Measurements from ENCODE around the gene SNX14. TPM values are rescaled to one million over a fixed set of nuclear protein-coding genes. Genes with fewer than 3 reads are reported as not detected.

Gene SNX14
- total and polyA plus RNA-seq, 9 donors = 39.7 to 80.2 (median 61.2) TPM

DNA sequence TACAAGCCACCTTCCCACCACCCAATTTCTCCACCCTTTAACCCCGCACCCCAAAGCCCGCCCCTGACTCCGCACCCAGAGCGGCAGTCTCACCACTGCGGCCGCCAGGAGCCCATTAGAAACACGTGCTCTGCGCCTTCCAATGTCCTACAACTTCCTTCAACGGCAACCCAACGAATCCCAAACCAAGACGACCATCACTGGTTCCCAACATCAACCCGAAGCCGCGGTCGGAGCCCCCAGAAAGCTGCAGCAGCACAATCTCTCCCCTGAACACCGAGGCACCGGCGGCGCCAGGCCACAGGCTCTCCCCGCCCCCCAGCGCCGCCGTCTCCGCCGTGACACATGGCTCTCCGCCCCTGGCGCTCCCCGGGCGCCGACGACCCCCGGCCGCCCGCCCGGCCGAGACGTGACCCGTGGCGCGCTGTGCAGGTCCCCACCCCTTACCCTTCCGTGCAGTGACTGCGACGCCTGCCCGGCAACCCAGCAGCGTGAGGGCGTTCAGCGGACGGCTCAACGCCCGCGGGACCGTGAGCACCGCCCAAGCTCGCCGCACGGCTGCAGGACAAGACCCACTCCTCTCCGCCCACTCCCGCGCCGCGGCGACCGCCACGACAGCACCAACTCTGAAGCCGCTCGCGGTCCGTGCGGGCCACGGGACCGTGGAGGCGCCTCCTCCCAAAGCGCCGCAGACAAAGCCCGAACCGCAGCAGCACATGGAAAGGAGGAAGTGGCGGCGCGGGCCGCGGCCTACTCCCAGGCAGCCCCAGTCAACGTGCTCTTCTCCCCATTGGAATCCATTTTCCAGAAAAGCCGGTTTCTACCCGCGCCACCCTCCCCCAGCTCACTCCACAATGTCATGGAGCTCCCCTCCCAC is 48.5 kb upstream of the SNX14 start:
- Histone ChIP-seq H3K9me3 (no peaks in the 10 kb centered on the region), H3K27ac (peak overlapping the region; percentile 93 to 96), H3K4me3 (peak overlapping the region; percentile 77), H3K4me1 (ENCODE audit: insufficient read depth) (peaks cover 7% of the 10 kb centered on the region), H3K27me3 (no peaks in the 10 kb centered on the region), H3K36me3 (no peaks in the 10 kb centered on the region)
- peak in 4 of 5 donors; percentile 45 to 71 (median 59) for DNase-seq
- TF ChIP-seq POLR2A (IDR thresholded peaks at IDR 0.05) (no peak), EP300 (IDR thresholded peaks at IDR 0.05) (no peak)
- TF ChIP-seq, protein P1, sequence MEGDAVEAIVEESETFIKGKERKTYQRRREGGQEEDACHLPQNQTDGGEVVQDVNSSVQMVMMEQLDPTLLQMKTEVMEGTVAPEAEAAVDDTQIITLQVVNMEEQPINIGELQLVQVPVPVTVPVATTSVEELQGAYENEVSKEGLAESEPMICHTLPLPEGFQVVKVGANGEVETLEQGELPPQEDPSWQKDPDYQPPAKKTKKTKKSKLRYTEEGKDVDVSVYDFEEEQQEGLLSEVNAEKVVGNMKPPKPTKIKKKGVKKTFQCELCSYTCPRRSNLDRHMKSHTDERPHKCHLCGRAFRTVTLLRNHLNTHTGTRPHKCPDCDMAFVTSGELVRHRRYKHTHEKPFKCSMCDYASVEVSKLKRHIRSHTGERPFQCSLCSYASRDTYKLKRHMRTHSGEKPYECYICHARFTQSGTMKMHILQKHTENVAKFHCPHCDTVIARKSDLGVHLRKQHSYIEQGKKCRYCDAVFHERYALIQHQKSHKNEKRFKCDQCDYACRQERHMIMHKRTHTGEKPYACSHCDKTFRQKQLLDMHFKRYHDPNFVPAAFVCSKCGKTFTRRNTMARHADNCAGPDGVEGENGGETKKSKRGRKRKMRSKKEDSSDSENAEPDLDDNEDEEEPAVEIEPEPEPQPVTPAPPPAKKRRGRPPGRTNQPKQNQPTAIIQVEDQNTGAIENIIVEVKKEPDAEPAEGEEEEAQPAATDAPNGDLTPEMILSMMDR (IDR thresholded peaks at IDR 0.05) = no peak
- WGBS, 3 donors = 0% methylated on average over 41 to 85 of the region's 85 CpGs
- intact Hi-C loops (cut with DNase I) = loop anchor here in 3 of 4 donors (1.0 to 5.0 kb wide), 5 partner anchors 35 to 50 kb away; partner anchors contain the start of gene SNX14 (in 2 of the 3)

DNA sequence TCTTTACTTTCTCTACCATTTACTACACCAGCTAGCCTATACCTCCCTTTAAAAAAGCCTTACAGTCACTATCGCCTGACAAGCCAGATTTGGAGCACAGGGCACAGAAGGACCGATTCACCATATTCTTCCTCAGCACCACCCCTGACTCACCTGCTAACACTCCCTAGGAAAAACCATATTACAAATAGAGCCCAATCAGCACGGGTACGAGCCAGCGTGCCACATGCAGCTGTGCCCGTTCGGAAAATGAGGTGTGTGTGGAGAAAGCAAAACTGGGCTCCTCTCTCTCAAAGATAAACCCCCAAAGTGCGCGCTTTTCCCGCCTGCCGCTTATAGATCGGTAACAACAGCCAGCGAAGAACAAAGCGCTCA is 47.9 kb upstream of the SNX14 start:
- Histone ChIP-seq H3K4me3 (peak overlapping the region; percentile 77), H3K27me3 (no peaks in the 10 kb centered on the region), H3K4me1 (ENCODE audit: insufficient read depth) (peaks cover 7% of the 10 kb centered on the region), H3K27ac (peak overlapping the region; percentile 93 to 96), H3K36me3 (no peaks in the 10 kb centered on the region), H3K9me3 (no peaks in the 10 kb centered on the region)
- intact Hi-C loops (cut with DNase I) = loop anchor here in 2 of 4 donors (5.0 kb wide), 2 partner anchors 36 to 49 kb away; partner anchors contain the start of gene SNX14 (in 1 of the 2)
- no peak for DNase-seq
- 0 to 1% (median 1%) methylated on average over 14 of the region's 14 CpGs for WGBS, 3 donors
- TF ChIP-seq, protein P1 (IDR thresholded peaks at IDR 0.05) = no peak
- TF ChIP-seq EP300 (IDR thresholded peaks at IDR 0.05) (no peak), POLR2A (IDR thresholded peaks at IDR 0.05) (no peak)

DNA sequence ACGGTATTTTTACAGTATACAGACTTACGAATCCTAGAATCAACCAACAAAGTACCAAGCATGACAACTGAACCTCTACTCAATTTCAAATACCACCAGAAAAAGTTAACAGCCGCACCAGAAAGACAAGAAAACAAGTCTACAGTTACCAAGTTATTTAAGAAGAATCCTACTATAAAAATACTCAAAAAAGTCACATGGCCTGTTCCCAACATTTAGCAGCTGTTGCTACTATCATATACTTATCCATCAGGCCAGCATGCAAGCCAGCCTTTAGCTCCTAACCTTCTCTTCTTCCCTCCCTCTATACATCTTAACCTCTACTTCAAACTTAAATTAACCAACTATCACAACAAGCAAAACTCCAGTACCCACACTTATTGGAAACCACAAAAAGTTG is 47.2 kb upstream of the SNX14 start:
- Histone ChIP-seq H3K4me3 (peak overlapping the region; percentile 77), H3K9me3 (no peaks in the 10 kb centered on the region), H3K27me3 (no peaks in the 10 kb centered on the region), H3K4me1 (ENCODE audit: insufficient read depth) (peaks cover 7% of the 10 kb centered on the region), H3K36me3 (no peaks in the 10 kb centered on the region), H3K27ac (no peak overlapping the region)
- intact Hi-C loops (cut with DNase I) = loop anchor here in 2 of 4 donors (5.0 kb wide), 2 partner anchors 36 to 49 kb away; partner anchors contain the start of gene SNX14 (in 1 of the 2)
- no peak for DNase-seq
- TF ChIP-seq, protein P1 (IDR thresholded peaks at IDR 0.05) = no peak
- TF ChIP-seq EP300 (IDR thresholded peaks at IDR 0.05) (no peak), POLR2A (IDR thresholded peaks at IDR 0.05) (no peak)
- WGBS, 3 donors = 18 to 30% (median 19%) methylated on average over 3 of the region's 3 CpGs

DNA sequence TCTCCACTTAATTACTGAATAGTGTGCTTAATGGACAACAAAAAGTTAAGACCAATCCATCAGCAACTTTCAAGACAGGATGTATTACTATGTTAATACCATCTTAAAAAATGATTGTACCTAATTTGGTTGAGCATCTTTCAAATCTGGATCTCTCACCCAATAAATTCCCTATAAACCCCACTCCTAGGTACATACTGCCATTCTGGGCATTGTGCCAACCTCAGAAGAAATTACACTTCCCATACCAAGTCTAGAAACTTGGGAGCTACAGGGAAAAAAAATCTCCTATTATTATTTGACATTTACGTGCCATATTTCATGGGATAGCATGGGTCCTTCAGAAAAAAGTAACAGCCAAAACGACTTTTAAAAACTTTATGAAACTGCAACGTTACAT is 43.9 kb upstream of the SNX14 start:
- WGBS, 3 donors = 58 to 64% (median 59%) methylated on average over 3 of the region's 3 CpGs

More for the DNA sequence above, 43.9 kb upstream of the SNX14 start:
- TF ChIP-seq EP300 (IDR thresholded peaks at IDR 0.05) (no peak), POLR2A (IDR thresholded peaks at IDR 0.05) (no peak)
- TF ChIP-seq, protein P1 (IDR thresholded peaks at IDR 0.05) = no peak
- Histone ChIP-seq H3K27ac (no peak overlapping the region), H3K9me3 (no peaks in the 10 kb centered on the region), H3K27me3 (no peaks in the 10 kb centered on the region), H3K36me3 (no peaks in the 10 kb centered on the region), H3K4me1 (ENCODE audit: insufficient read depth) (peaks cover 7% of the 10 kb centered on the region), H3K4me3 (no peak overlapping the region)
- no peak for DNase-seq
- intact Hi-C loops (cut with DNase I) = no loop called here

Data from ovary (tissue), 9 donors.